CD14-positive monocyte (primary cell): ENCODE data around the gene GABBR2. TPM values are rescaled to one million over a fixed set of nuclear protein-coding genes. Genes with fewer than 3 reads are reported as not detected.

Experiments used
- DNase-seq, 3 donors: peaks; one replicate each; pipeline ENCODE4 v3.0.0-alpha.2; 2011 to 2022
- H2AFZ ChIP-seq: 2 replicates; pipeline ENCODE4 v1.6.0; 2012; ENCODE audit warnings: mild to moderate bottlenecking, low read depth, low read length, inconsistent platforms; ENCODE audit not compliant: insufficient read depth, poor library complexity, severe bottlenecking
- H3K27ac ChIP-seq, 2 donors: 1 replicate in 1 of 2; 2 replicates in 1 of 2; pipeline ENCODE4 v1.5.1; 2012 to 2013; ENCODE audit warnings: low read length in 2 of 2, control low read depth in 1 of 2, inconsistent platforms in 1 of 2, low read depth in 1 of 2, mild to moderate bottlenecking in 1 of 2
- H3K27me3 ChIP-seq, 2 donors: one replicate each; pipeline versions ENCODE4 v1.6.0 to v1.6.1; 2011 to 2013; ENCODE audit warnings: low read length in 2 of 2; ENCODE audit not compliant: control insufficient read depth in 2 of 2, insufficient read depth in 2 of 2
- H3K36me3 ChIP-seq, 2 donors: replicated peaks in 1 of 2; 1 replicate in 1 of 2; 2 replicates in 1 of 2; pipeline versions ENCODE4 v1.5.1 to v1.6.1; 2012 to 2013; ENCODE audit warnings: low read length in 2 of 2, control low read depth in 1 of 2, inconsistent platforms in 1 of 2, mild to moderate bottlenecking in 1 of 2; ENCODE audit not compliant: insufficient read depth in 2 of 2, control insufficient read depth in 1 of 2
- H3K4me1 ChIP-seq, 2 donors: 1 replicate in 1 of 2; 2 replicates in 1 of 2; pipeline versions ENCODE4 v1.5.1 to v1.6.1; 2012 to 2013; ENCODE audit warnings: low read length in 2 of 2, control low read depth in 1 of 2, inconsistent platforms in 1 of 2, mild to moderate bottlenecking in 1 of 2, moderate library complexity in 1 of 2; ENCODE audit not compliant: insufficient read depth in 2 of 2, control insufficient read depth in 1 of 2
- H3K4me2 ChIP-seq: replicated peaks from 2 replicates; pipeline ENCODE3; 2012; ENCODE audit warnings: low read length, moderate library complexity, mild to moderate bottlenecking; ENCODE audit not compliant: poor library complexity, severe bottlenecking; ENCODE audit errors: extremely low read depth
- H3K4me3 ChIP-seq, 3 experiments: fragments of 200-600 bp in 1 of 3; sonication (generic) in 1 of 3; replicated peaks in 1 of 3; 1 replicate in 2 of 3; 2 replicates in 1 of 3; pipeline ENCODE4 v1.5.1; 2011 to 2013; ENCODE audit warnings: low read length in 3 of 3, mild to moderate bottlenecking in 3 of 3, control low read depth in 2 of 3, low read depth in 2 of 3, inconsistent platforms in 1 of 3, moderate library complexity in 1 of 3
- H3K79me2 ChIP-seq: 2 replicates; pipeline ENCODE4 v1.6.0; 2012; ENCODE audit warnings: mild to moderate bottlenecking, control low read depth, inconsistent platforms, low read length, moderate library complexity; ENCODE audit not compliant: insufficient read depth
- H3K9ac ChIP-seq: 2 replicates; pipeline ENCODE4 v1.6.0; 2017; ENCODE audit warnings: low read length, mild to moderate bottlenecking; ENCODE audit not compliant: insufficient read depth, poor library complexity, severe bottlenecking
- H3K9me3 ChIP-seq, 2 donors: replicated peaks in 1 of 2; 1 replicate in 1 of 2; 2 replicates in 1 of 2; pipeline versions ENCODE4 v1.5.1 to v1.6.1; 2012 to 2013; ENCODE audit warnings: low read length in 2 of 2, control low read depth in 1 of 2; ENCODE audit not compliant: control insufficient read depth in 1 of 2, insufficient read depth in 1 of 2
- H4K20me1 ChIP-seq: 2 replicates; pipeline ENCODE4 v1.6.0; 2012; ENCODE audit warnings: mild to moderate bottlenecking, low read length, control low read depth, moderate library complexity; ENCODE audit not compliant: insufficient read depth
- H3K27ac Mint-ChIP-seq, 7 donors: one replicate each; pipeline ENCODE4 v1.8.0; 2020; ENCODE audit warnings: mild to moderate bottlenecking in 7 of 7, mixed read lengths in 7 of 7, moderate library complexity in 6 of 7, inconsistent platforms in 2 of 7
- H3K27me3 Mint-ChIP-seq, 3 donors: one replicate each; pipeline ENCODE4 v1.8.0; 2021 to 2022; ENCODE audit warnings: low read depth in 3 of 3, mild to moderate bottlenecking in 3 of 3, mixed read lengths in 3 of 3, moderate library complexity in 3 of 3, inconsistent platforms in 1 of 3
- H3K36me3 Mint-ChIP-seq, 2 donors: one replicate each; pipeline ENCODE4 v1.8.0; 2020; ENCODE audit warnings: mixed read lengths in 2 of 2, inconsistent platforms in 1 of 2, mild to moderate bottlenecking in 1 of 2
- H3K4me1 Mint-ChIP-seq: one replicate; pipeline ENCODE4 v1.8.0; 2020; ENCODE audit warnings: mild to moderate bottlenecking, mixed read lengths
- H3K4me3 Mint-ChIP-seq, 2 donors: one replicate each; pipeline ENCODE4 v1.8.0; 2020; ENCODE audit warnings: mild to moderate bottlenecking in 2 of 2, mixed read lengths in 2 of 2, moderate library complexity in 1 of 2
- H3K9me3 Mint-ChIP-seq, 7 donors: one replicate each; pipeline ENCODE4 v1.8.0; 2020 to 2022; ENCODE audit warnings: mixed read lengths in 7 of 7, mild to moderate bottlenecking in 6 of 7, moderate library complexity in 6 of 7, inconsistent platforms in 2 of 7
- WGBS: methylation state at CpG from one replicate; pipeline ENCODE4 v1.1.5; 2013; ENCODE audit warnings: missing lambda C conversion rate; ENCODE audit not compliant: insufficient coverage; 5-methylcytosine and 5-hydroxymethylcytosine counted together
- intact Hi-C, 2 donors: fragments of 100-400 bp; cut with micrococcal nuclease; formaldehyde crosslinking; loops; one replicate each; pipeline versions ENCODE4 v1.15.0 to v1.15.1; 2023
- polyA plus RNA-seq, 3 donors: library from polyadenylated mRNA; depleted of rRNA in 1 of 3; unstranded in 2 of 3; stranded (reverse) in 1 of 3; fragments of 300-500 nt in 2 of 3; fragments of >200 nt in 1 of 3; fragmentation: Illumina TruSeq in 2 of 3; gene quantifications; 1 replicate in 2 of 3; 2 replicates in 1 of 3; pipeline ENCODE4 v1.2.3, GENCODE V29; 2012 to 2021
- TF ChIP-seq, protein P1 (sequence below): fragments of 200-600 bp; IDR thresholded peaks from one replicate; pipeline ENCODE4 v1.8.0; 2022; ENCODE audit warnings: antibody characterized with exemption, mild to moderate bottlenecking

The GABBR2 gene
- polyA plus RNA-seq, 3 donors = not detected

DNA sequence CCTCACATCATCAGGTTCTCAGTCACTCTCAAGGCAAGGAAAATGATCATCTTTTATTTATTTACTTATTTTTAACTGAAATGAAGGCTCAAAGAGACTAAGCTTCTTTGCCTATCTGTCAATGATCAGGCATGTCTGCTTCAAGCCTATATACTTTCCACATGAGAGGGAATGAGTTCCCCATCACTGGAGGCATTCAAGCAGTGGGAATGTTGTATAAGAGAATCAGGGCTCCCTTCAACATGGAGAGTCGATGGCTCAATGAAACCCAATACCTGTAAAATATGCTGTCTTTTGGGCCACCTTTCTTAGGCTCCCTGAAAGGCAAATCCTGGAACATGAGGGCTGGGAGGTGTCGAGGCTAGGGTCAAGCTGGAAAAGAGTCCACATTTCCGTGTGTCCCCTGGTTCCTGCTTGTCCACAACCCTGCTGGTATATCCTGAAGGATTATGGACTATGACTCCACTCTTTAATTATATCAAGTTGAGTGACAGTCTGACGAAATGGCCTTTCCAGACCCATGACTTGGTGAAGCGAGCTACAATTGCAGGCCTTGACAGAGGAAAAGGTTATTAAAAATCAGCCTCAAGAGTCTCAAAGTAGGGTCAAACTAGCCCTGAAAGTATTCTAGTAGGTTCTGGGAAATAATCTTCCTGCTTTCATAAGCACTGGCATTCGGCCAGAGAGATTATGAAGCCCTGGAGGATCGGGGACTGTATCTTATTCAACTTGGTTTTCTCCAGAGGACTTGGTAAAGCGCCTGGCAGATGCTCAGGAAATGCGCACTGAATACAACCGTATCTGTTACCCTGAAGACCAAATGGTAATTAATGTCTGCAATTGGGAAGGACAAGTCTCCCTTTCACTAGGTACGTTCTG, 307.4 kb downstream of the GABBR2 start:
- no peaks in the 10 kb centered on the region for H3K9me3 ChIP-seq
- WGBS = 87% methylated on average over 9 of the region's 11 CpGs
- no peak overlapping the region for H3K9ac ChIP-seq
- no peak overlapping the region for H3K4me3 ChIP-seq
- no peaks in the 10 kb centered on the region for H3K27me3 ChIP-seq
- H3K27ac ChIP-seq = no peak overlapping the region
- H3K27ac Mint-ChIP-seq = no peak overlapping the region
- no peaks in the 10 kb centered on the region for H3K9me3 Mint-ChIP-seq
- H2AFZ ChIP-seq = no peak overlapping the region
- DNase-seq = no peak
- H3K36me3 ChIP-seq = no peaks in the 10 kb centered on the region
- intact Hi-C loops = no loop called here
- peaks cover 2 to 6% (median 3%) of the 10 kb centered on the region in 3 donors for H3K27me3 Mint-ChIP-seq
- no peak overlapping the region for H3K4me2 ChIP-seq
- TF ChIP-seq, protein P1, sequence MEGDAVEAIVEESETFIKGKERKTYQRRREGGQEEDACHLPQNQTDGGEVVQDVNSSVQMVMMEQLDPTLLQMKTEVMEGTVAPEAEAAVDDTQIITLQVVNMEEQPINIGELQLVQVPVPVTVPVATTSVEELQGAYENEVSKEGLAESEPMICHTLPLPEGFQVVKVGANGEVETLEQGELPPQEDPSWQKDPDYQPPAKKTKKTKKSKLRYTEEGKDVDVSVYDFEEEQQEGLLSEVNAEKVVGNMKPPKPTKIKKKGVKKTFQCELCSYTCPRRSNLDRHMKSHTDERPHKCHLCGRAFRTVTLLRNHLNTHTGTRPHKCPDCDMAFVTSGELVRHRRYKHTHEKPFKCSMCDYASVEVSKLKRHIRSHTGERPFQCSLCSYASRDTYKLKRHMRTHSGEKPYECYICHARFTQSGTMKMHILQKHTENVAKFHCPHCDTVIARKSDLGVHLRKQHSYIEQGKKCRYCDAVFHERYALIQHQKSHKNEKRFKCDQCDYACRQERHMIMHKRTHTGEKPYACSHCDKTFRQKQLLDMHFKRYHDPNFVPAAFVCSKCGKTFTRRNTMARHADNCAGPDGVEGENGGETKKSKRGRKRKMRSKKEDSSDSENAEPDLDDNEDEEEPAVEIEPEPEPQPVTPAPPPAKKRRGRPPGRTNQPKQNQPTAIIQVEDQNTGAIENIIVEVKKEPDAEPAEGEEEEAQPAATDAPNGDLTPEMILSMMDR = no peak
- H3K4me3 Mint-ChIP-seq = no peak overlapping the region
- H3K4me1 Mint-ChIP-seq = no peaks in the 10 kb centered on the region
- no peaks in the 10 kb centered on the region for H4K20me1 ChIP-seq
- no peaks in the 10 kb centered on the region for H3K36me3 Mint-ChIP-seq
- no peaks in the 10 kb centered on the region for H3K4me1 ChIP-seq
- H3K79me2 ChIP-seq = no peaks in the 10 kb centered on the region

GRCh38 chr9:98399950-98400683, 308.6 kb downstream of the GABBR2 start:
- H3K36me3 ChIP-seq = no peaks in the 10 kb centered on the region
- no peak overlapping the region for H2AFZ ChIP-seq
- no peaks in the 10 kb centered on the region for H3K9me3 ChIP-seq
- Mint-ChIP-seq H3K36me3 (no peaks in the 10 kb centered on the region), H3K4me3 (no peak overlapping the region), H3K27ac (peak overlapping the region in 1 of 7 donors; percentile 2), H3K4me1 (no peaks in the 10 kb centered on the region), H3K9me3 (peaks cover 0 to 3% (median 0%) of the 10 kb centered on the region in 7 donors), H3K27me3 (peaks cover 2 to 8% (median 7%) of the 10 kb centered on the region in 3 donors)
- no peaks in the 10 kb centered on the region for H3K4me1 ChIP-seq
- no peaks in the 10 kb centered on the region for H4K20me1 ChIP-seq
- no peak overlapping the region for H3K9ac ChIP-seq
- no peaks in the 10 kb centered on the region for H3K79me2 ChIP-seq
- H3K4me3 ChIP-seq = no peak overlapping the region
- intact Hi-C loops = no loop called here
- DNase-seq = no peak
- 88% methylated on average over 2 of the region's 8 CpGs for WGBS
- no peak overlapping the region for H3K4me2 ChIP-seq
- no peak overlapping the region for H3K27ac ChIP-seq
- TF ChIP-seq, protein P1 = no peak
- no peaks in the 10 kb centered on the region for H3K27me3 ChIP-seq
